Suppressor macrophage treated with lipopolysaccharide for 4 hours (primary cell): ENCODE measurements around the gene PMIS2.

ENCODE experiments used
- DNase-seq: peaks from one replicate; pipeline ENCODE4 v3.0.0-alpha.2; 2020

PMIS2 gene

DNA sequence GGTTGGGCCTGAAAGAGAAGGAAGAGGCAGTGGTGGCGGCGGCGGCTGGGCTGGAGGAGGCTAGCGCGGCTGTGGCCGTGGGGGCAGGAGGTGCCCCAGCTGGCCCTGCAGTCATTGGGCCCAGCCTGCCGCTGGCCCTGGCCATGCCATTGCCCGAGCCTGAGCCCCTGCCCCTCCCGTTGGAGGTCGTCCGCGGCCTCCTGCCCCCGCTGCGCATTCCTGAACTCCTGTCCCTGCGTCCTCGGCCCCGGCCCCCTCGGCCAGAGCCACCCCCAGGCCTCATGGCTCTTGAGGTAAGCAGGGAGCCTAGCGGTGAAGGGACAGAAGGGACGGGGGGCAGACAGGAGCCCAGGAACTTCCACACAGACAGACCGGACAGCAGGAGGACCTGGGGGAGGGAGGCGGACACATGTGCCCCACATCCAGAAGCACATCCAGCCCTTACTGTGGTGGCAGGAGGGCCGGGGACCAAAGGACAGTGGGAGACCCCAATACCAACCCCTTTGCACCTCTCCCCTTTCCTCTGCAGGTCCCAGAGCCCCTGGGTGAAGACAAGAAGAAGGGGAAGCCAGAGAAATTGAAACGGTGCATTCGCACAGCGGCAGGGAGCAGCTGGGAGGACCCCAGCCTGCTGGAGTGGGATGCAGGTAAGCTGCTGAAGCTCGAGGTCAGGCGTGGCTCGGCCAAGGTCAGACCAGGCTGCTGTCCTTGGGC, 47.9 kb downstream of the PMIS2 start:
- no peak for DNase-seq

DNA sequence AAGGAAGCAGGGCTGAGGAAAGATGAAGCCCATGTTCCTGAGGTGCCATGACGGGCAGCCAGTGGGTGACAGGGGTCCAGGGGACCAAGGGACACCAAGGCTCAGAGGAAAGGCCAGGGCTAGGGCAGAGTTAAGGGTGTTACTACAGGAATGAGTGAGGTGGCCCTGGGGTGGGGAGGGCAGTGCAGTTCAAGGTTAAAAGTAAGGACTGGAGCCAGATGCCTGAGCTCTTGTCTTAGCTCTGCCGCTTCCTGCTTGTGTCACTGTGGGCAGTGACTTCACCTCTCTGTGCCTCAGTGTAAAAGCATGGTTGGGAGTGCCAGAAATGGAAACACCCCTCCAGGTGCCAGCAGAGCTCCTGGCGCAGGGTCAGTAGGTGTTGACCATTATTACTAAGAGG, 50.7 kb downstream of the PMIS2 start:
- DNase-seq = no peak
